SU-DHL-6 (cell line): ENCODE results near the gene HMGCLL1.

Source experiments
- EZH2phosphoT487 ChIP-seq: fragments of 200-600 bp; sonication (generic), shearing (Covaris generic); conservative IDR thresholded peaks from 2 replicates; pipeline ENCODE4 v1.6.1; 2018; ENCODE audit warnings: mild to moderate bottlenecking, antibody characterized with exemption, low read length, moderate library complexity, mixed read lengths
- TF ChIP-seq, protein P1 (sequence below): fragments of 200-600 bp; sonication (generic); IDR thresholded peaks from one replicate; pipeline ENCODE4 v1.5.1; 2017; ENCODE audit warnings: antibody characterized with exemption, mild to moderate bottlenecking, low read length, moderate library complexity; ENCODE audit not compliant: insufficient read depth, poor library complexity, severe bottlenecking

GRCh38 chr6:55449225-55449624 lies 129.8 kb downstream of the HMGCLL1 start:
- TF ChIP-seq, protein P1, sequence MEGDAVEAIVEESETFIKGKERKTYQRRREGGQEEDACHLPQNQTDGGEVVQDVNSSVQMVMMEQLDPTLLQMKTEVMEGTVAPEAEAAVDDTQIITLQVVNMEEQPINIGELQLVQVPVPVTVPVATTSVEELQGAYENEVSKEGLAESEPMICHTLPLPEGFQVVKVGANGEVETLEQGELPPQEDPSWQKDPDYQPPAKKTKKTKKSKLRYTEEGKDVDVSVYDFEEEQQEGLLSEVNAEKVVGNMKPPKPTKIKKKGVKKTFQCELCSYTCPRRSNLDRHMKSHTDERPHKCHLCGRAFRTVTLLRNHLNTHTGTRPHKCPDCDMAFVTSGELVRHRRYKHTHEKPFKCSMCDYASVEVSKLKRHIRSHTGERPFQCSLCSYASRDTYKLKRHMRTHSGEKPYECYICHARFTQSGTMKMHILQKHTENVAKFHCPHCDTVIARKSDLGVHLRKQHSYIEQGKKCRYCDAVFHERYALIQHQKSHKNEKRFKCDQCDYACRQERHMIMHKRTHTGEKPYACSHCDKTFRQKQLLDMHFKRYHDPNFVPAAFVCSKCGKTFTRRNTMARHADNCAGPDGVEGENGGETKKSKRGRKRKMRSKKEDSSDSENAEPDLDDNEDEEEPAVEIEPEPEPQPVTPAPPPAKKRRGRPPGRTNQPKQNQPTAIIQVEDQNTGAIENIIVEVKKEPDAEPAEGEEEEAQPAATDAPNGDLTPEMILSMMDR = no peak
- TF ChIP-seq EZH2phosphoT487 = no peak
